GM12878 (cell line): ENCODE measurements around the gene POLD1.

ENCODE experiments used
- ATF2 ChIP-seq: IDR thresholded peaks from 2 replicates; pipeline ENCODE4 v1.6.1; 2012; ENCODE audit warnings: low read length, inconsistent platforms
- CREB1 ChIP-seq: IDR thresholded peaks from 2 replicates; pipeline ENCODE4 v1.6.1; 2012; ENCODE audit warnings: low read depth, mild to moderate bottlenecking, inconsistent platforms
- CTCF ChIP-seq, 3 experiments: IDR thresholded peaks in 2 of 3; conservative IDR thresholded peaks in 1 of 3; 2 replicates each; pipeline ENCODE4 v1.5.1; 2011; ENCODE audit warnings: low read depth in 3 of 3, low read length in 3 of 3, mild to moderate bottlenecking in 3 of 3, control low read depth in 2 of 3, moderate library complexity in 2 of 3, inconsistent platforms in 1 of 3, mixed read lengths in 1 of 3; ENCODE audit not compliant: control insufficient read depth in 2 of 3, insufficient read depth in 1 of 3; ENCODE audit errors: extremely low read depth in 1 of 3
- EED ChIP-seq: sonication (generic); IDR thresholded peaks from 2 replicates; pipeline ENCODE4 v1.6.1; 2016; ENCODE audit warnings: antibody characterized with exemption, low read depth
- EZH2 ChIP-seq: IDR thresholded peaks from 2 replicates; pipeline ENCODE4 v1.6.1; 2012; ENCODE audit warnings: low read depth, mild to moderate bottlenecking, control low read depth, inconsistent platforms, low read length, borderline replicate concordance; ENCODE audit not compliant: control insufficient read depth
- HDGF ChIP-seq: fragments of 450-650 bp; IDR thresholded peaks from 2 replicates; pipeline ENCODE4 v1.6.1; 2016; ENCODE audit warnings: antibody characterized with exemption
- NFYB ChIP-seq: IDR thresholded peaks from 2 replicates; pipeline ENCODE4 v1.6.1; 2011; ENCODE audit warnings: low read depth, mild to moderate bottlenecking, low read length, improper control_type of control experiment, moderate library complexity; ENCODE audit not compliant: insufficient read depth
- PBX3 ChIP-seq: IDR thresholded peaks from 2 replicates; pipeline ENCODE4 v1.6.1; 2011; ENCODE audit warnings: mild to moderate bottlenecking, low read depth, low read length, moderate library complexity; ENCODE audit not compliant: insufficient replicate concordance
- POLR2A ChIP-seq: IDR thresholded peaks from 2 replicates; pipeline ENCODE4 v1.6.1; 2011; ENCODE audit warnings: low read depth, mild to moderate bottlenecking, low read length
- RAD21 ChIP-seq: IDR thresholded peaks from 2 replicates; pipeline ENCODE4 v1.6.1; 2011; ENCODE audit warnings: mild to moderate bottlenecking, low read depth, low read length, moderate library complexity; ENCODE audit not compliant: insufficient read depth
- RCOR1 ChIP-seq: conservative IDR thresholded peaks from 2 replicates; pipeline ENCODE4 v1.6.1; 2012; ENCODE audit warnings: low read depth, low read length, improper control_type of control experiment
- TAF1 ChIP-seq: IDR thresholded peaks from 2 replicates; pipeline ENCODE4 v1.6.1; 2011; ENCODE audit warnings: mild to moderate bottlenecking, low read depth, low read length, borderline replicate concordance
- TARDBP ChIP-seq: IDR thresholded peaks from 2 replicates; pipeline ENCODE4 v1.6.1; 2016; ENCODE audit warnings: borderline replicate concordance
- YY1 ChIP-seq: IDR thresholded peaks from 2 replicates; pipeline ENCODE4 v1.6.1; 2011; ENCODE audit warnings: low read depth, mild to moderate bottlenecking, low read length

- no peak for TF ChIP-seq HDGF
- no peak for TF ChIP-seq ATF2
- TF ChIP-seq RCOR1: no peak
- peak; percentile 34; the same call in 1 of the 2 replicates for TF ChIP-seq POLR2A
- TF ChIP-seq PBX3: no peak
- no peak for TF ChIP-seq CTCF (IDR thresholded peaks at IDR 0.05 in 2 of 3, conservative IDR thresholded peaks at IDR 0.05 in 1 of 3; ENCODE audit: control insufficient read depth in 2 of 3, extremely low read depth in 1 of 3, insufficient read depth in 1 of 3, low read depth in 3 of 3, low read length in 3 of 3)
- TF ChIP-seq TAF1: no peak
- TF ChIP-seq EED: peak; percentile 58; the same call in 1 of the 2 replicates
- TF ChIP-seq CREB1: no peak
- no peak for TF ChIP-seq NFYB
- TF ChIP-seq RAD21: no peak
- TF ChIP-seq EZH2: no peak
- TF ChIP-seq YY1: no peak
- no peak for TF ChIP-seq TARDBP
These were observed 48.3 kb downstream of the POLD1 start, which contains the start of gene MYBPC2 for GRCh38 chr19:50432221-50433028.
